Measurements from ENCODE around the gene PRR15L. TPM values are rescaled to one million over a fixed set of nuclear protein-coding genes. Genes with fewer than 3 reads are reported as not detected.

The PRR15L gene
- total RNA-seq = 3.6 and 3.8 TPM in 2 replicates

GRCh38 chr17:47957591-47958490, at the start of gene PRR15L:
TSS of gene PRR15L (minus strand) at chr17:47957883. CDS start at chr17:47953234, 4,649 bp downstream.

GRCh38 chr17:47970725-47971499, 13.2 kb upstream of the PRR15L start, which contains the start of gene CDK5RAP3:
TSS of gene CDK5RAP3 (plus strand) at chr17:47971113. CDS start at chr17:47971147, 34 bp downstream.

GRCh38 chr17:47941246-47942095, 16.2 kb downstream of the PRR15L start, which contains the start of gene PNPO:
TSS of gene PNPO (plus strand) at chr17:47941571. CDS start at chr17:47941676, 105 bp downstream.

Other genes starting within 250 kb of the PRR15L start
- not detected in 2 replicates for gene TBX21, start 224.6 kb downstream of the PRR15L start, total RNA-seq
- 0.43 and 2.7 TPM in 2 replicates for gene OSBPL7, start 136.1 kb downstream of the PRR15L start, total RNA-seq
- gene MRPL10, start 126.3 kb downstream of the PRR15L start, total RNA-seq = 17.6 and 18.8 TPM in 2 replicates
- gene LRRC46, start 126.2 kb downstream of the PRR15L start, total RNA-seq = not detected in 2 replicates
- 19.2 and 28.9 TPM in 2 replicates for gene SCRN2, start 116.6 kb downstream of the PRR15L start, total RNA-seq
- gene SP6, start 106.7 kb downstream of the PRR15L start, total RNA-seq = 1.9 and 2.2 TPM in 2 replicates
- 0.24 and 0.43 TPM in 2 replicates for gene SP2, start 61.6 kb downstream of the PRR15L start, total RNA-seq
- 46.9 and 52.8 TPM in 2 replicates for gene PNPO, start 16.3 kb downstream of the PRR15L start, total RNA-seq
- 42.4 and 43.5 TPM in 2 replicates for gene CDK5RAP3, start 13.2 kb upstream of the PRR15L start, total RNA-seq
- gene COPZ2, start 79.9 kb upstream of the PRR15L start, total RNA-seq = 4.8 and 9.8 TPM in 2 replicates
- gene NFE2L1, start 90.5 kb upstream of the PRR15L start, total RNA-seq = 116 and 137 TPM in 2 replicates
- gene CBX1, start 143.6 kb upstream of the PRR15L start, total RNA-seq = 26.6 and 50.4 TPM in 2 replicates
- 10.7 and 12.0 TPM in 2 replicates for gene SNX11, start 149.9 kb upstream of the PRR15L start, total RNA-seq

Data from tracheal epithelial cell (primary cell).